ENCODE results near the gene TMEM182.

- TF ChIP-seq, protein P1, sequence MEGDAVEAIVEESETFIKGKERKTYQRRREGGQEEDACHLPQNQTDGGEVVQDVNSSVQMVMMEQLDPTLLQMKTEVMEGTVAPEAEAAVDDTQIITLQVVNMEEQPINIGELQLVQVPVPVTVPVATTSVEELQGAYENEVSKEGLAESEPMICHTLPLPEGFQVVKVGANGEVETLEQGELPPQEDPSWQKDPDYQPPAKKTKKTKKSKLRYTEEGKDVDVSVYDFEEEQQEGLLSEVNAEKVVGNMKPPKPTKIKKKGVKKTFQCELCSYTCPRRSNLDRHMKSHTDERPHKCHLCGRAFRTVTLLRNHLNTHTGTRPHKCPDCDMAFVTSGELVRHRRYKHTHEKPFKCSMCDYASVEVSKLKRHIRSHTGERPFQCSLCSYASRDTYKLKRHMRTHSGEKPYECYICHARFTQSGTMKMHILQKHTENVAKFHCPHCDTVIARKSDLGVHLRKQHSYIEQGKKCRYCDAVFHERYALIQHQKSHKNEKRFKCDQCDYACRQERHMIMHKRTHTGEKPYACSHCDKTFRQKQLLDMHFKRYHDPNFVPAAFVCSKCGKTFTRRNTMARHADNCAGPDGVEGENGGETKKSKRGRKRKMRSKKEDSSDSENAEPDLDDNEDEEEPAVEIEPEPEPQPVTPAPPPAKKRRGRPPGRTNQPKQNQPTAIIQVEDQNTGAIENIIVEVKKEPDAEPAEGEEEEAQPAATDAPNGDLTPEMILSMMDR (IDR thresholded peaks at IDR 0.05 in 2 of 3, conservative IDR thresholded peaks at IDR 0.05 in 1 of 3; ENCODE audit: insufficient read depth in 2 of 3, low read depth in 1 of 3, low read length in 3 of 3) = no peak
- TF ChIP-seq HOMEZ (CRISPR knock-in tag; IDR thresholded peaks at IDR 0.05) = no peak
- no peak for TF ChIP-seq EP300 (IDR thresholded peaks at IDR 0.05; ENCODE audit: low read length)
- no peak for TF ChIP-seq ZBTB17 (CRISPR knock-in tag; IDR thresholded peaks at IDR 0.05)
These were observed 43.2 kb upstream of the TMEM182 start for GRCh38 chr2:102718387-102719316.

All from K562 (cell line).